Breast epithelium (tissue), 4 donors: Measurements from ENCODE around the gene TNN. TPM values are rescaled to one million over a fixed set of nuclear protein-coding genes. Genes with fewer than 3 reads are reported as not detected.

ENCODE experiments used
- DNase-seq, 2 donors: peaks; one replicate each; pipeline ENCODE4 v3.0.0-alpha.2; 2019; ENCODE audit warnings: low spot score in 2 of 2
- H3K27ac ChIP-seq, 2 donors: fragments of 200-600 bp; sonication (generic) in 1 of 2; one replicate each; pipeline ENCODE4 v1.5.1; 2016 to 2019; ENCODE audit warnings: mild to moderate bottlenecking in 1 of 2
- H3K27me3 ChIP-seq, 2 donors: fragments of 200-600 bp; sonication (generic) in 1 of 2; one replicate each; pipeline versions ENCODE4 v1.5.1 to v1.6.0; 2017 to 2019; ENCODE audit warnings: control low read depth in 1 of 2, mild to moderate bottlenecking in 1 of 2
- H3K36me3 ChIP-seq: fragments of 200-600 bp; one replicate; pipeline ENCODE4 v1.5.1; 2019
- H3K4me1 ChIP-seq, 2 donors: fragments of 200-600 bp; sonication (generic); one replicate each; pipeline ENCODE4 v1.5.1; 2016 to 2019; ENCODE audit warnings: control low read depth in 1 of 2
- H3K4me3 ChIP-seq, 3 donors: fragments of 200-600 bp; sonication (generic); 1 replicate in 2 of 3; 2 replicates in 1 of 3; pipeline ENCODE4 v1.5.1; 2016 to 2019; ENCODE audit warnings: mild to moderate bottlenecking in 3 of 3, moderate library complexity in 2 of 3
- H3K9me3 ChIP-seq, 2 donors: fragments of 200-600 bp; sonication (generic) in 1 of 2; one replicate each; pipeline ENCODE4 v1.5.1; 2016 to 2019; ENCODE audit warnings: control low read depth in 1 of 2
- CTCF ChIP-seq, 3 donors: fragments of 450-650 bp; IDR thresholded peaks; one replicate each; pipeline ENCODE4 v1.5.1; 2016 to 2017; ENCODE audit warnings: antibody characterized with exemption in 3 of 3, mild to moderate bottlenecking in 3 of 3, moderate library complexity in 3 of 3
- POLR2A ChIP-seq: fragments of 450-650 bp; IDR thresholded peaks from one replicate; pipeline ENCODE4 v1.6.1; 2016; ENCODE audit warnings: antibody characterized with exemption, mild to moderate bottlenecking, moderate library complexity
- POLR2AphosphoS5 ChIP-seq, 3 donors: sonication (generic); formaldehyde crosslinking; IDR thresholded peaks; one replicate each; pipeline ENCODE4 v1.6.1; 2017; ENCODE audit warnings: antibody characterized with exemption in 3 of 3
- intact Hi-C: fragments of 100-400 bp; cut with DNase I; formaldehyde crosslinking; loops from one replicate; pipeline ENCODE4 v1.15.1; 2023; ENCODE audit warnings: low total_unique reads
- total RNA-seq, 3 donors: library from RNA; depleted of rRNA; stranded (reverse); fragments of >200 nt; gene quantifications; one replicate each; pipeline ENCODE4 v1.1.0, GENCODE V29; 2016

TNN gene
- total RNA-seq, 3 donors from 2014 or later, result 1.3 to 2.6 (median 1.9) TPM

GRCh38 chr1:175158170-175158591, 90.5 kb downstream of the TNN start:
- H3K27me3 ChIP-seq, result no peaks in the 10 kb centered on the region
- H3K4me3 ChIP-seq, result no peak overlapping the region
- intact Hi-C loops, result loop anchor here (10.0 kb wide), 1 partner anchor 167 kb away; no protein-coding TSS in a partner anchor
- TF ChIP-seq POLR2A (no peak), CTCF (IDR thresholded peaks at IDR 0.05) (no peak), POLR2AphosphoS5 (IDR thresholded peaks at IDR 0.05) (no peak)
- H3K9me3 ChIP-seq, result no peaks in the 10 kb centered on the region
- no peaks in the 10 kb centered on the region for H3K36me3 ChIP-seq
- no peaks in the 10 kb centered on the region for H3K4me1 ChIP-seq
- DNase-seq, result no peak
- H3K27ac ChIP-seq, result no peak overlapping the region

- Histone ChIP-seq H3K27ac (no peak overlapping the region), H3K4me1 (no peaks in the 10 kb centered on the region), H3K27me3 (no peaks in the 10 kb centered on the region), H3K4me3 (no peak overlapping the region), H3K36me3 (no peaks in the 10 kb centered on the region), H3K9me3 (no peaks in the 10 kb centered on the region)
- TF ChIP-seq POLR2AphosphoS5 (IDR thresholded peaks at IDR 0.05) (no peak), POLR2A (no peak), CTCF (IDR thresholded peaks at IDR 0.05) (no peak)
- DNase-seq, result no peak
- intact Hi-C loops, result no loop called here
Measured at GRCh38 chr1:175162955-175163354, 95.3 kb downstream of the TNN start.

- DNase-seq, result no peak
- Histone ChIP-seq H3K4me3 (no peak overlapping the region), H3K27ac (no peak overlapping the region), H3K4me1 (no peaks in the 10 kb centered on the region), H3K36me3 (no peaks in the 10 kb centered on the region), H3K27me3 (no peaks in the 10 kb centered on the region), H3K9me3 (no peaks in the 10 kb centered on the region)
- intact Hi-C loops, result no loop called here
- TF ChIP-seq CTCF (IDR thresholded peaks at IDR 0.05), result no peak
- TF ChIP-seq POLR2A, result no peak
- no peak for TF ChIP-seq POLR2AphosphoS5 (IDR thresholded peaks at IDR 0.05)
Measured at GRCh38 chr1:175163702-175164101, 96.1 kb downstream of the TNN start.

GRCh38 chr1:175164751-175165150, 97.1 kb downstream of the TNN start:
- H3K4me1 ChIP-seq, result no peaks in the 10 kb centered on the region
- DNase-seq, result no peak
- TF ChIP-seq POLR2A, result no peak
- TF ChIP-seq POLR2AphosphoS5 (IDR thresholded peaks at IDR 0.05), result no peak
- no peak for TF ChIP-seq CTCF (IDR thresholded peaks at IDR 0.05)
- intact Hi-C loops, result no loop called here
- H3K9me3 ChIP-seq, result no peaks in the 10 kb centered on the region
- no peaks in the 10 kb centered on the region for H3K36me3 ChIP-seq
- H3K27ac ChIP-seq, result no peak overlapping the region
- no peak overlapping the region for H3K4me3 ChIP-seq
- H3K27me3 ChIP-seq, result no peaks in the 10 kb centered on the region

- H3K4me3 ChIP-seq, result no peak overlapping the region
- H3K4me1 ChIP-seq, result no peaks in the 10 kb centered on the region
- H3K9me3 ChIP-seq, result no peaks in the 10 kb centered on the region
- H3K27ac ChIP-seq, result no peak overlapping the region
- intact Hi-C loops, result no loop called here
- DNase-seq, result no peak
- no peaks in the 10 kb centered on the region for H3K36me3 ChIP-seq
- TF ChIP-seq CTCF (IDR thresholded peaks at IDR 0.05) (no peak), POLR2A (no peak), POLR2AphosphoS5 (IDR thresholded peaks at IDR 0.05) (no peak)
- no peaks in the 10 kb centered on the region for H3K27me3 ChIP-seq
Measured at GRCh38 chr1:175166746-175167145, 99.1 kb downstream of the TNN start.
